BLaER1 (cell line): ENCODE results near the gene NUDCD3.

Experiments
- H3K27ac ChIP-seq: shearing (Covaris generic); formaldehyde crosslinking; 2 replicates; pipeline ENCODE4 v1.8.1; 2022
- H3K27me3 ChIP-seq: shearing (Covaris generic); formaldehyde crosslinking; 2 replicates; pipeline ENCODE4 v1.8.1; 2022
- H3K36me3 ChIP-seq: shearing (Covaris generic); formaldehyde crosslinking; 2 replicates; pipeline ENCODE4 v1.8.1; 2022
- H3K4me1 ChIP-seq: shearing (Covaris generic); formaldehyde crosslinking; 2 replicates; pipeline ENCODE4 v1.8.1; 2022
- H3K4me2 ChIP-seq: shearing (Covaris generic); formaldehyde crosslinking; 2 replicates; pipeline ENCODE4 v1.8.1; 2022
- H3K4me3 ChIP-seq: shearing (Covaris generic); formaldehyde crosslinking; 2 replicates; pipeline ENCODE4 v1.8.1; 2022
- H3K9ac ChIP-seq: shearing (Covaris generic); formaldehyde crosslinking; 2 replicates; pipeline ENCODE4 v1.8.1; 2022
- H3K9me3 ChIP-seq: shearing (Covaris generic); formaldehyde crosslinking; 2 replicates; pipeline ENCODE4 v1.8.1; 2022
- H4K20me1 ChIP-seq: shearing (Covaris generic); formaldehyde crosslinking; 2 replicates; pipeline ENCODE4 v1.8.1; 2022
- Cebpa-rat ChIP-seq: shearing (Covaris generic); IDR thresholded peaks from 2 replicates; pipeline ENCODE4 v1.8.1; 2022

Gene NUDCD3

GRCh38 chr7:44470628-44471245, 19.7 kb downstream of the NUDCD3 start:
- Histone ChIP-seq H3K4me1 (peaks cover 9% of the 10 kb centered on the region), H3K4me3 (no peak overlapping the region), H3K4me2 (no peak overlapping the region), H3K27ac (no peak overlapping the region), H3K36me3 (peaks cover 92% of the 10 kb centered on the region), H3K27me3 (no peaks in the 10 kb centered on the region), H3K9me3 (no peaks in the 10 kb centered on the region), H4K20me1 (peaks cover 99% of the 10 kb centered on the region), H3K9ac (no peak overlapping the region)
- TF ChIP-seq Cebpa-rat: no peak

- H3K36me3 ChIP-seq: peaks cover 91% of the 10 kb centered on the region
Observed at GRCh38 chr7:44470135-44470479, 20.4 kb downstream of the NUDCD3 start.

GRCh38 chr7:44469461-44470134, 20.9 kb downstream of the NUDCD3 start:
- Histone ChIP-seq H3K9ac (no peak overlapping the region), H3K4me2 (no peak overlapping the region), H3K27me3 (no peaks in the 10 kb centered on the region), H3K4me1 (peaks cover 12% of the 10 kb centered on the region), H4K20me1 (peaks cover 99% of the 10 kb centered on the region), H3K9me3 (no peaks in the 10 kb centered on the region), H3K4me3 (no peak overlapping the region), H3K36me3 (peaks cover 91% of the 10 kb centered on the region), H3K27ac (no peak overlapping the region)
- no peak for TF ChIP-seq Cebpa-rat

More at GRCh38 chr7:44470135-44470479, 20.4 kb downstream of the NUDCD3 start:
- Histone ChIP-seq H3K4me3 (no peak overlapping the region), H3K27ac (no peak overlapping the region), H3K9me3 (no peaks in the 10 kb centered on the region), H3K4me2 (no peak overlapping the region), H3K9ac (no peak overlapping the region), H3K27me3 (no peaks in the 10 kb centered on the region), H4K20me1 (peaks cover 99% of the 10 kb centered on the region), H3K4me1 (peaks cover 12% of the 10 kb centered on the region)
- TF ChIP-seq Cebpa-rat: no peak

GRCh38 chr7:44467217-44467548, 23.3 kb downstream of the NUDCD3 start:
- no peak for TF ChIP-seq Cebpa-rat
- Histone ChIP-seq H3K36me3 (peaks cover 87% of the 10 kb centered on the region), H3K4me1 (peaks cover 24% of the 10 kb centered on the region), H4K20me1 (peaks cover 99% of the 10 kb centered on the region), H3K27me3 (no peaks in the 10 kb centered on the region), H3K9ac (no peak overlapping the region), H3K9me3 (no peaks in the 10 kb centered on the region), H3K4me3 (no peak overlapping the region), H3K27ac (no peak overlapping the region), H3K4me2 (no peak overlapping the region)

GRCh38 chr7:44466300-44467216, 23.9 kb downstream of the NUDCD3 start:
- H3K27ac ChIP-seq: no peak overlapping the region
- 0 out of 2 replicates have a peak overlapping the region, but pooled peaks have one; percentile 32 for H3K4me2 ChIP-seq
- H3K27me3 ChIP-seq: no peaks in the 10 kb centered on the region
- no peak for TF ChIP-seq Cebpa-rat
- H3K36me3 ChIP-seq: peaks cover 85% of the 10 kb centered on the region
- no peak overlapping the region for H3K4me3 ChIP-seq
- H3K9ac ChIP-seq: no peak overlapping the region
- H3K4me1 ChIP-seq: peaks cover 30% of the 10 kb centered on the region
- no peaks in the 10 kb centered on the region for H3K9me3 ChIP-seq
- peaks cover 100% of the 10 kb centered on the region for H4K20me1 ChIP-seq

- H3K9me3 ChIP-seq: no peaks in the 10 kb centered on the region
- peaks cover 100% of the 10 kb centered on the region for H4K20me1 ChIP-seq
- H3K4me3 ChIP-seq: no peak overlapping the region
- TF ChIP-seq Cebpa-rat: no peak
- peaks cover 41% of the 10 kb centered on the region for H3K4me1 ChIP-seq
- H3K4me2 ChIP-seq: peak overlapping the region; percentile 32
- no peak overlapping the region for H3K9ac ChIP-seq
- H3K27ac ChIP-seq: no peak overlapping the region
- no peaks in the 10 kb centered on the region for H3K27me3 ChIP-seq
- H3K36me3 ChIP-seq: peaks cover 74% of the 10 kb centered on the region
Observed at GRCh38 chr7:44465490-44465889, 25.0 kb downstream of the NUDCD3 start.

- Histone ChIP-seq H3K4me3 (no peak overlapping the region), H3K9me3 (no peaks in the 10 kb centered on the region), H3K36me3 (peaks cover 66% of the 10 kb centered on the region), H3K4me1 (peaks cover 56% of the 10 kb centered on the region), H3K4me2 (peak overlapping the region; percentile 6; the same call in 1 of the 2 replicates), H3K9ac (no peak overlapping the region), H4K20me1 (peaks cover 100% of the 10 kb centered on the region), H3K27ac (no peak overlapping the region), H3K27me3 (no peaks in the 10 kb centered on the region)
- no peak for TF ChIP-seq Cebpa-rat
Observed at GRCh38 chr7:44463169-44463808, 27.2 kb downstream of the NUDCD3 start.

GRCh38 chr7:44461387-44461786, 29.1 kb downstream of the NUDCD3 start:
- H3K9me3 ChIP-seq: no peaks in the 10 kb centered on the region
- H3K36me3 ChIP-seq: peaks cover 61% of the 10 kb centered on the region
- H3K9ac ChIP-seq: no peak overlapping the region
- H3K4me3 ChIP-seq: peak overlapping the region; percentile 36; the same call in 1 of the 2 replicates
- H3K27ac ChIP-seq: no peak overlapping the region
- H3K27me3 ChIP-seq: no peaks in the 10 kb centered on the region
- TF ChIP-seq Cebpa-rat: no peak
- peaks cover 62% of the 10 kb centered on the region for H3K4me1 ChIP-seq
- peak overlapping the region; percentile 85 for H3K4me2 ChIP-seq
- peaks cover 99% of the 10 kb centered on the region for H4K20me1 ChIP-seq

- Histone ChIP-seq H3K36me3 (peaks cover 58% of the 10 kb centered on the region), H3K4me1 (peaks cover 58% of the 10 kb centered on the region), H3K9me3 (no peaks in the 10 kb centered on the region), H3K9ac (no peak overlapping the region), H3K27ac (no peak overlapping the region), H3K4me3 (peak overlapping the region; percentile 36; the same call in 1 of the 2 replicates), H4K20me1 (peaks cover 96% of the 10 kb centered on the region), H3K4me2 (peak overlapping the region; percentile 85), H3K27me3 (no peaks in the 10 kb centered on the region)
- no peak for TF ChIP-seq Cebpa-rat
Observed at GRCh38 chr7:44460325-44460724, 30.1 kb downstream of the NUDCD3 start.
